HG03025 (cell line): ENCODE results near the gene GPR146.

ENCODE experiments used
- ATAC-seq: cut with Tn5 transposase; IDR thresholded peaks from one replicate; pipeline ENCODE4 v1.9.1; 2021; ENCODE audit warnings: mild to moderate bottlenecking, moderate library complexity; ENCODE audit not compliant: unreplicated experiment, low FRiP score

Gene GPR146

GRCh38 chr7:1090236-1090635 is 45.9 kb downstream of the GPR146 start:
- ATAC-seq: no peak

- ATAC-seq: no peak
Observed at GRCh38 chr7:1090686-1091643, 46.6 kb downstream of the GPR146 start.

GRCh38 chr7:1091644-1092027 is 47.3 kb downstream of the GPR146 start:
- ATAC-seq: no peak

- ATAC-seq: no peak
Observed at GRCh38 chr7:1092161-1092632, 47.9 kb downstream of the GPR146 start.

GRCh38 chr7:1092806-1093501 is 48.6 kb downstream of the GPR146 start:
- ATAC-seq: no peak

GRCh38 chr7:1093502-1093843 is 49.1 kb downstream of the GPR146 start:
- ATAC-seq: no peak

GRCh38 chr7:1093916-1094508 is 49.7 kb downstream of the GPR146 start:
- no peak for ATAC-seq

- no peak for ATAC-seq
Observed at GRCh38 chr7:1094870-1095269, 50.5 kb downstream of the GPR146 start.

GRCh38 chr7:1095621-1096155 is 51.3 kb downstream of the GPR146 start:
- no peak for ATAC-seq

GRCh38 chr7:1096156-1097119 is 52.1 kb downstream of the GPR146 start:
- ATAC-seq: no peak

- no peak for ATAC-seq
Observed at GRCh38 chr7:1097120-1097504, 52.8 kb downstream of the GPR146 start.

- ATAC-seq: no peak
Observed at GRCh38 chr7:1098243-1099153, 54.2 kb downstream of the GPR146 start.

- no peak for ATAC-seq
Observed at GRCh38 chr7:1099154-1099542, 54.8 kb downstream of the GPR146 start.

GRCh38 chr7:1099637-1100036 is 55.3 kb downstream of the GPR146 start:
- no peak for ATAC-seq

GRCh38 chr7:1100386-1100785 is 56.0 kb downstream of the GPR146 start:
- no peak for ATAC-seq

- no peak for ATAC-seq
Observed at GRCh38 chr7:1100834-1101562, 56.7 kb downstream of the GPR146 start.

GRCh38 chr7:1101563-1102431 is 57.5 kb downstream of the GPR146 start:
- no peak for ATAC-seq
